OCI-LY7 (cell line): ENCODE results near the gene GON4L. TPM values are rescaled to one million over a fixed set of nuclear protein-coding genes. Genes with fewer than 3 reads are reported as not detected.

Experiments used
- BruUV-seq: library from RNA; stranded (reverse); fragments of 400-500 nt; replicated peaks from 2 replicates; lab custom pipeline; 2021; lab: Mats Ljungman, UMichigan
- CTCF ChIA-PET: fragments of 300-600 bp; sonication (Branson Sonifier 250); formaldehyde crosslinking; loops from one replicate; lab custom pipeline; 2022; ENCODE audit warnings: antibody characterized with exemption; ENCODE audit not compliant: unreplicated experiment; lab: Charles Lee
- POLR2A ChIA-PET: fragments of 300-600 bp; sonication (Branson Sonifier 250); formaldehyde crosslinking; loops from one replicate; lab custom pipeline; 2022; ENCODE audit warnings: antibody characterized with exemption; lab: Charles Lee
- DNase-seq: peaks from one replicate; pipeline ENCODE4 v3.0.0-alpha.2; 2015; ENCODE audit warnings: low spot score
- H2AFZ ChIP-seq: fragments of 200-600 bp; sonication (generic), shearing (Covaris generic); 2 replicates; pipeline ENCODE4 v1.6.1; 2014; ENCODE audit warnings: mild to moderate bottlenecking, antibody characterized with exemption, low read length, moderate library complexity
- H3K27ac ChIP-seq: fragments of 200-600 bp; sonication (generic); 2 replicates; pipeline ENCODE4 v1.5.1; 2014; ENCODE audit warnings: mixed run types, low read depth, mild to moderate bottlenecking, moderate library complexity, low read length, inconsistent platforms; ENCODE audit not compliant: poor library complexity, severe bottlenecking
- H3K36me3 ChIP-seq: fragments of 200-600 bp; sonication (generic); 2 replicates; pipeline ENCODE4 v1.6.1; 2014; ENCODE audit warnings: mild to moderate bottlenecking, antibody characterized with exemption, low read length, moderate library complexity, mixed read lengths; ENCODE audit not compliant: insufficient read depth
- H3K4me1 ChIP-seq: fragments of 200-600 bp; sonication (generic); 2 replicates; pipeline ENCODE4 v1.5.1; 2014; ENCODE audit warnings: mild to moderate bottlenecking, low read length; ENCODE audit not compliant: insufficient read depth, poor library complexity, severe bottlenecking
- H3K4me2 ChIP-seq: fragments of 200-600 bp; sonication (generic); 2 replicates; pipeline ENCODE4 v1.6.1; 2014; ENCODE audit warnings: mild to moderate bottlenecking, low read length
- H3K4me3 ChIP-seq: fragments of 200-600 bp; sonication (generic); 2 replicates; pipeline ENCODE4 v1.5.1; 2014; ENCODE audit warnings: mild to moderate bottlenecking, low read depth, low read length; ENCODE audit not compliant: poor library complexity, severe bottlenecking
- H3K79me2 ChIP-seq: fragments of 200-600 bp; sonication (generic); 2 replicates; pipeline ENCODE4 v1.6.1; 2016; ENCODE audit warnings: low read depth, mild to moderate bottlenecking, low read length, moderate library complexity, mixed read lengths; ENCODE audit not compliant: insufficient read depth
- H3K9me2 ChIP-seq: fragments of 200-600 bp; sonication (generic); 2 replicates; pipeline ENCODE4 v1.6.1; 2016; ENCODE audit warnings: mild to moderate bottlenecking, low read length, mixed read lengths; ENCODE audit not compliant: insufficient read depth
- H3K9me3 ChIP-seq: fragments of 200-600 bp; sonication (generic); 2 replicates; pipeline ENCODE4 v1.6.1; 2014; ENCODE audit warnings: mild to moderate bottlenecking, mixed run types, low read length, mixed read lengths
- H4K20me1 ChIP-seq: fragments of 200-600 bp; sonication (generic); 2 replicates; pipeline ENCODE4 v1.6.1; 2014; ENCODE audit warnings: mild to moderate bottlenecking, antibody characterized with exemption, low read length, moderate library complexity, mixed read lengths; ENCODE audit not compliant: insufficient read depth
- CTCF ChIP-seq: fragments of 200-600 bp; sonication (generic); conservative IDR thresholded peaks from 2 replicates; pipeline ENCODE4 v1.5.1; 2014; ENCODE audit warnings: mild to moderate bottlenecking, antibody characterized with exemption, low read length, moderate library complexity, mixed read lengths
- EZH2phosphoT487 ChIP-seq: fragments of 200-600 bp; sonication (generic); IDR thresholded peaks from 2 replicates; pipeline ENCODE4 v1.6.1; 2018; ENCODE audit warnings: low read depth, borderline replicate concordance, mild to moderate bottlenecking, mixed run types, antibody characterized with exemption, low read length, moderate library complexity, mixed read lengths
- intact Hi-C: fragments of 100-400 bp; cut with micrococcal nuclease; formaldehyde crosslinking; loops from one replicate; pipeline ENCODE4 v1.10.0; 2022; ENCODE audit not compliant: unreplicated experiment
- total RNA-seq, 2 experiments: library from RNA; depleted of rRNA in 1 of 2; stranded (reverse); fragments of >200 nt in 1 of 2; shearing (Covaris generic) in 1 of 2; gene quantifications; 2 replicates each; pipeline ENCODE4 v1.2.3, GENCODE V29; 2014 to 2022

The GON4L gene
- total RNA-seq, 2 experiments from 2014 or later: 46.0 to 78.0 TPM

GRCh38 chr1:155813672-155814071 is 43.3 kb downstream of the GON4L start:
- peaks cover 36% of the 10 kb centered on the region for H3K4me1 ChIP-seq
- H3K4me3 ChIP-seq: no peak overlapping the region
- H4K20me1 ChIP-seq: no peaks in the 10 kb centered on the region
- H2AFZ ChIP-seq: no peak overlapping the region
- H3K79me2 ChIP-seq: no peaks in the 10 kb centered on the region
- H3K36me3 ChIP-seq: peaks cover 83% of the 10 kb centered on the region
- no peak overlapping the region for H3K4me2 ChIP-seq
- H3K27ac ChIP-seq: no peak overlapping the region
- DNase-seq: no peak
- no peaks in the 10 kb centered on the region for H3K9me3 ChIP-seq
- intact Hi-C loops: no loop called here
- ChIA-PET POLR2A (no interaction called here), CTCF (no interaction called here)
- no TSS peak for BruUV-seq
- TF ChIP-seq EZH2phosphoT487 (no peak), CTCF (no peak)
- H3K9me2 ChIP-seq: no peaks in the 10 kb centered on the region

- no peaks in the 10 kb centered on the region for H3K9me2 ChIP-seq
- H3K4me1 ChIP-seq: peaks cover 40% of the 10 kb centered on the region
- no peaks in the 10 kb centered on the region for H3K9me3 ChIP-seq
- intact Hi-C loops: no loop called here
- H3K4me2 ChIP-seq: no peak overlapping the region
- H3K27ac ChIP-seq: no peak overlapping the region
- H4K20me1 ChIP-seq: no peaks in the 10 kb centered on the region
- H3K36me3 ChIP-seq: peaks cover 85% of the 10 kb centered on the region
- no TSS peak for BruUV-seq
- TF ChIP-seq EZH2phosphoT487: no peak
- no peak for TF ChIP-seq CTCF
- no peak for DNase-seq
- ChIA-PET CTCF (no interaction called here), POLR2A (no interaction called here)
- H3K79me2 ChIP-seq: no peaks in the 10 kb centered on the region
- no peak overlapping the region for H2AFZ ChIP-seq
- H3K4me3 ChIP-seq: no peak overlapping the region
These were observed 44.1 kb downstream of the GON4L start for GRCh38 chr1:155812878-155813277.

- Histone ChIP-seq H3K9me2 (no peaks in the 10 kb centered on the region), H3K4me1 (peaks cover 11% of the 10 kb centered on the region), H3K79me2 (no peaks in the 10 kb centered on the region), H2AFZ (no peak overlapping the region), H3K9me3 (no peaks in the 10 kb centered on the region), H4K20me1 (no peaks in the 10 kb centered on the region), H3K36me3 (peaks cover 86% of the 10 kb centered on the region), H3K27ac (peak overlapping the region; percentile 60), H3K4me3 (no peak overlapping the region), H3K4me2 (peak overlapping the region; percentile 33; the same call in 1 of the 2 replicates)
- no TSS peak for BruUV-seq
- DNase-seq: peak; percentile 20
- POLR2A ChIA-PET: interaction anchor here (0.6 to 1.5 kb wide), 2 partner anchors 12 to 17 kb away, joined by 3 to 4 read pairs; no protein-coding TSS in a partner anchor
- CTCF ChIA-PET: no interaction called here
- intact Hi-C loops: no loop called here
- TF ChIP-seq CTCF: no peak
These were observed 47.9 kb downstream of the GON4L start for GRCh38 chr1:155809088-155809487.
